Measurements from ENCODE around the gene LCE3D. TPM values are rescaled to one million over a fixed set of nuclear protein-coding genes. Genes with fewer than 3 reads are reported as not detected.

LCE3D gene, protein sequence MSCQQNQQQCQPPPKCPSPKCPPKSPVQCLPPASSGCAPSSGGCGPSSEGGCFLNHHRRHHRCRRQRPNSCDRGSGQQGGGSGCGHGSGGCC
- total RNA-seq (2022; extraction: Qiagen RNA extraction) = 2.8 to 4.4 TPM (median 3.1 TPM) in 5 replicates

DNA sequence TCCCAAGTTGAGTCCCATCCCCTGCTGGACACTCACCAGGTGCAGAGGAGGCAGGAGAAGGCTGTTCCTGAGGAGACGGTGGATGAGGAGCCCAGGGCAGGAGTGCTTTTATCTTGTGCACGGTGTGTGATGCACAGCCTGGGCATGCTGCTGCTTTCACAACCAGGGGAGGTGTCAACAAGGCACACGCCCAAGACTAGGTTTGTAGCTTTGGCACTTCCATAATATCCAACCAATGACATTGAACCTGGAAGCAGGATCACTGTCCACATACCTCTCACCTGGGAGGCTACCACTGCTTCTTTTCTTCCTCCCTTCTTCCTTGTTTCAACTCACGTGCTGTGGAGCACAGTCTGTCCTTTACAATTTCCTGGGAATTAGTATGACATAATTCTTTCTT lies at the start of gene LCE3D:
Gene LCE3D, minus strand, starts transcription at position 84 of the 400 bp plus-strand sequence. CDS start 580 bp downstream, outside the sequence.

DNA sequence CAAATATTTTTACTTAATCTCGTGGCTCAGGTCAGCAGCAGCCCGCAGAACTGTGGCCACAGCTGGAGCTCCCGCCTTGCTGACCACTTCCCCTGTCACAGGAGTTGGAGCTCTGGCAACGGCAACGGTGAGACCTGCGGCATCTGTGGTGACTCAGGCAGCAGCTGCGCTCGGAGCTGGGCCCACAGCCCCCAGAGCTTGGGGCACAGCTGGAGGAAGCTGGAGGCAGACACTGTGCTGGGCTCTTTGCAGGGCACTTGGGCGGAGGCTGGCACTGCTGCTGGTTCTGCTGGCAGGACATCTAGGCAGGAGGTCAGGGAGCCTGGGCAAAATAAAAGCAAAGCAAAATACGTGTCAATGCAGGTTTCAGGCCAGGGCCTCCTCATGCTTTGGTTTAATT lies 42.5 kb upstream of the LCE3D start, which contains the start of gene LCE3A:
Gene LCE3A, minus strand, starts transcription at position 301 of the 400 bp plus-strand sequence. Its CDS starts 0 bp downstream, at position 301.

DNA sequence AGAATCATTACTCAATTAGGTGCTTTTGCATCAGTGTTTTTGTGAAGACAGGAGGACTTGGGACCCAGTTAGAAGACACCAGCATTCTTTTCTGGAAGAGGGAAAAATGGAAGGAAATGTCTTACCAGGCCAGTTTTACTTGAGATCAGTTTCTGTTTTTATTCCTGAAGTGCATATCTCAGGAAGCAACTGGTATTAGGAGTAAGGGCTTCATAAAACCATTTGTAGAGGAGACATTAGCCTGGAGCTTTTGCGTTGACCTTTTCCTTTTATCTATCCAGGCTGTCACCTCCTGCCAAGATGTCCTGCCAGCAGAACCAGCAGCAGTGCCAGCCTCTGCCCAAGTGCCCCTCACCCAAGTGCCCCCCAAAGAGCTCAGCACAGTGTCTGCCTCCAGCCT lies 33.2 kb upstream of the LCE3D start, which contains the start of gene LCE3B:
Gene LCE3B, plus strand, starts transcription at position 301 of the 400 bp plus-strand sequence. Its CDS starts 0 bp downstream, at position 301.

DNA sequence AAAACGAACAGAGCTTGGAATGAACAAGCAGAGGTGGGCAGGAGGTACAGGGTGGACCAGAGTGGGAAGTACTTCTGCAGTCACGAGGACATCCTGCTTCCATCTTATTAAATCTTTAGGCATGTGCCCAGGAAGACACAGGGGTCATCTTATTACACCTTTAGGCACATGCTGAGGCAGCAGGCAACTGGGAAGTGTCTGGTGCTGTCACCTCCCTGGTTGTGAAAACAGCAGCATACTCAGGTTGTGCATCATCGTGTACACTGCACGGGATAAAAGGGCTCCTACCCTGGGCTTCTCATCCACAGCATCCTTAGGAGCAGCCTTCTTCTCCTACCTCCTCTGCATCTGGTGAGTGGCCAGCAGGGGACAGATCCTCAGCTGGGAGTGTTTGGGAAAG lies 19.6 kb upstream of the LCE3D start, which contains the start of gene LCE3C:
Gene LCE3C, plus strand, starts transcription at position 301 of the 400 bp plus-strand sequence. CDS start 498 bp downstream, outside the sequence.

DNA sequence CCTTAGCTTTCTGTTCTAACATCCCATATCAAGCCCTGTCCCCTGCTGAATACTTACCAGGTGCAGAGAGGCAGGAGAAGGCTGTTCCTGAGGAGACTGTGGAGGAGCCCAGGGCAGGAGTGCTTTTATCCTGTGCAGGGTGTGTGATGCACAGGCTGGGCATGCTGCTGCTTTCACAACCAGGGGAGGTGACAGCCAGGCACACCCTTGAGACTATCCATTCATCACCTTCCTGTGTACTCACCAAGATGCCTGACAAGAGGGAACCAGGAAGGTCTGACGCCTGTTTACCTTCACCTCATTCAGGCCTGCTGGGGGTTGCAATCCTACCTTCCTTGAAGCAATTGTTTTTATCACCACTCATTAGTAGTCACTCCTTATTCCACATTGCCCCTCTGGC lies 13.6 kb downstream of the LCE3D start, which contains the start of gene LCE3E:
Gene LCE3E, minus strand, starts transcription at position 100 of the 400 bp plus-strand sequence. CDS start 572 bp downstream, outside the sequence.

Other genes with a start within 250 kb of the LCE3D start
- gene FLG2, start 220.5 kb downstream of the LCE3D start, total RNA-seq (2022; extraction: Qiagen RNA extraction) = not detected in 5 replicates
- gene CRNN, start 166.3 kb downstream of the LCE3D start, total RNA-seq (2022; extraction: Qiagen RNA extraction) = not detected in 5 replicates
- gene LCE5A, start 69.7 kb downstream of the LCE3D start, total RNA-seq (2022; extraction: Qiagen RNA extraction) = not detected in 5 replicates
- 0.27 to 0.84 TPM (median 0.45 TPM) in 5 replicates for gene CRCT1, start 66.0 kb downstream of the LCE3D start, total RNA-seq (2022; extraction: Qiagen RNA extraction)
- 0.12 to 0.24 TPM (median 0.20 TPM) in 4 of 5 replicates, not detected in the other for gene LCE3E, start 13.7 kb downstream of the LCE3D start, total RNA-seq (2022; extraction: Qiagen RNA extraction)
- not detected in 5 replicates for gene LCE3C, start 19.7 kb upstream of the LCE3D start, total RNA-seq (2022; extraction: Qiagen RNA extraction)
- not detected in 5 replicates for gene LCE3B, start 33.3 kb upstream of the LCE3D start, total RNA-seq (2022; extraction: Qiagen RNA extraction)
- gene LCE3A, start 42.6 kb upstream of the LCE3D start, total RNA-seq (2022; extraction: Qiagen RNA extraction) = not detected in 5 replicates
- gene LCE2D, start 82.9 kb upstream of the LCE3D start, total RNA-seq (2022; extraction: Qiagen RNA extraction) = not detected in 5 replicates
- not detected in 5 replicates for gene LCE2C, start 94.8 kb upstream of the LCE3D start, total RNA-seq (2022; extraction: Qiagen RNA extraction)
- gene LCE2B, start 105.6 kb upstream of the LCE3D start, total RNA-seq (2022; extraction: Qiagen RNA extraction) = not detected in 5 replicates
- not detected in 5 replicates for gene LCE2A, start 117.8 kb upstream of the LCE3D start, total RNA-seq (2022; extraction: Qiagen RNA extraction)
- not detected in 5 replicates for gene LCE4A, start 127.6 kb upstream of the LCE3D start, total RNA-seq (2022; extraction: Qiagen RNA extraction)
- gene KPRP, start 177.5 kb upstream of the LCE3D start, total RNA-seq (2022; extraction: Qiagen RNA extraction) = not detected in 5 replicates
- not detected in 5 replicates for gene LCE1F, start 194.6 kb upstream of the LCE3D start, total RNA-seq (2022; extraction: Qiagen RNA extraction)
- 0.32 TPM in 1 of 5 replicates, not detected in the others for gene LCE1E, start 205.7 kb upstream of the LCE3D start, total RNA-seq (2022; extraction: Qiagen RNA extraction)
- not detected in 5 replicates for gene LCE1D, start 216.2 kb upstream of the LCE3D start, total RNA-seq (2022; extraction: Qiagen RNA extraction)
- 0.22 TPM in 1 of 5 replicates, not detected in the others for gene LCE1C, start 226.1 kb upstream of the LCE3D start, total RNA-seq (2022; extraction: Qiagen RNA extraction)
- gene LCE1B, start 231.5 kb upstream of the LCE3D start, total RNA-seq (2022; extraction: Qiagen RNA extraction) = 0.06 to 0.10 TPM (median 0.08 TPM) in 3 of 5 replicates, not detected in the others
- not detected in 5 replicates for gene LCE1A, start 247.0 kb upstream of the LCE3D start, total RNA-seq (2022; extraction: Qiagen RNA extraction)